22Rv1 (cell line): ENCODE measurements around the gene CASKIN2.
A peak's percentile ranks its signal among the peaks of the same experiment; 100 is the strongest.

ENCODE experiments used
- H3K27ac ChIP-seq: fragments of 450-650 bp; 2 replicates; pipeline ENCODE4 v1.5.1; 2017
- CTCF ChIP-seq: fragments of 450-650 bp; IDR thresholded peaks from 2 replicates; pipeline ENCODE4 v1.5.1; 2017; ENCODE audit warnings: mild to moderate bottlenecking
- ZFX ChIP-seq: fragments of 450-650 bp; IDR thresholded peaks from 2 replicates; pipeline ENCODE4 v1.6.1; 2017; ENCODE audit warnings: antibody characterized with exemption, borderline replicate concordance

Gene CASKIN2

GRCh38 chr17:75515496-75516254 lies at the start of gene CASKIN2:
TSS of gene CASKIN2 (minus strand) at chr17:75515537. CDS start at chr17:75513804, 1,733 bp downstream.
- no peak for TF ChIP-seq ZFX
- TF ChIP-seq CTCF, result peak; percentile 99
- H3K27ac ChIP-seq, result peak within 1 kb of the TSS; percentile 89

DNA sequence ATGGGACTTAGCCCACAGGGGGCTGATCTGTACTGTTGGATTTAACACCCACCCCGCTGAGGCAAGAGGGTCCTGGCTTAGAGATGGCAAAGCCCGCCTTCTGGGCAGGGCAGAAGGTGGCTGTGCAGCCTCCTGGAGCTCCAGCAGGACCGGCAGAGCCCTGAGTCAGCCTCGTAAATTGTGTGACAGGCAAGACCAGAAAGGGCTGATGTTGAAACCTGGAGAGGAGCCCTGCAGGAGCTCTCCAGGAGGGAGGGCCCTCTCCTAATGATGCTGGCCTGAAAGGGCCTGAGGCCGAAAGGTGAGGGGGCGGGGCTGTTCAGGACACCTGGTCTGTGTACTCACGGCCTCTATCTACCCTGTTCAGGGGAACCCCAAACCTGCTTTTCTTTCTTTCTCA lies 49.7 kb upstream of the CASKIN2 start:
- H3K27ac ChIP-seq, result peak overlapping the region; percentile 55
- TF ChIP-seq CTCF, result no peak
- TF ChIP-seq ZFX, result no peak

- peak overlapping the region; percentile 55 for H3K27ac ChIP-seq
- no peak for TF ChIP-seq CTCF
- TF ChIP-seq ZFX, result no peak
These were observed 48.9 kb upstream of the CASKIN2 start for GRCh38 chr17:75564195-75564594.

- no peak overlapping the region for H3K27ac ChIP-seq
- TF ChIP-seq CTCF, result no peak
- no peak for TF ChIP-seq ZFX
These were observed 47.9 kb upstream of the CASKIN2 start for GRCh38 chr17:75563063-75563758.

GRCh38 chr17:75561927-75562603 lies 46.7 kb upstream of the CASKIN2 start:
- TF ChIP-seq ZFX (no peak), CTCF (no peak)
- no peak overlapping the region for H3K27ac ChIP-seq

- no peak for TF ChIP-seq ZFX
- no peak for TF ChIP-seq CTCF
- H3K27ac ChIP-seq, result no peak overlapping the region
These were observed 44.7 kb upstream of the CASKIN2 start for GRCh38 chr17:75559958-75560533.
